HG02588 (cell line): Measurements from ENCODE around the gene C2orf92.
"Not testable (repeated sequence)": the region's sequence is repeated elsewhere in the genome, so short reads cannot be mapped to it uniquely, and the experiment has no call there.

Experiments
- ATAC-seq: cut with Tn5 transposase; IDR thresholded peaks from one replicate; pipeline ENCODE4 v1.9.1; 2021; ENCODE audit warnings: mild to moderate bottlenecking, moderate library complexity; ENCODE audit not compliant: unreplicated experiment

Gene C2orf92

GRCh38 chr2:97688062-97688827 lies 18.7 kb downstream of the C2orf92 start:
- ATAC-seq = no peak

- no peak for ATAC-seq
These were observed 21.7 kb downstream of the C2orf92 start for GRCh38 chr2:97691166-97691565.

GRCh38 chr2:97693476-97693875 lies 24.0 kb downstream of the C2orf92 start:
- no peak for ATAC-seq

GRCh38 chr2:97695744-97696143 lies 26.2 kb downstream of the C2orf92 start:
- ATAC-seq = no peak

- peak; percentile 73 for ATAC-seq
These were observed 28.0 kb downstream of the C2orf92 start for GRCh38 chr2:97697252-97698235.

GRCh38 chr2:97698530-97698929 lies 29.0 kb downstream of the C2orf92 start:
- no peak for ATAC-seq

GRCh38 chr2:97699765-97700444 lies 30.4 kb downstream of the C2orf92 start:
- ATAC-seq = no peak

GRCh38 chr2:97701186-97701585 lies 31.7 kb downstream of the C2orf92 start:
- no peak for ATAC-seq

- no peak for ATAC-seq
These were observed 32.4 kb downstream of the C2orf92 start for GRCh38 chr2:97701851-97702465.

- no peak for ATAC-seq
These were observed 33.4 kb downstream of the C2orf92 start for GRCh38 chr2:97702731-97703470.

- ATAC-seq = no peak
These were observed 34.2 kb downstream of the C2orf92 start for GRCh38 chr2:97703741-97704140.

GRCh38 chr2:97704989-97705388 lies 35.5 kb downstream of the C2orf92 start:
- ATAC-seq = no peak

GRCh38 chr2:97706112-97706511 lies 36.6 kb downstream of the C2orf92 start:
- no peak for ATAC-seq

- ATAC-seq = no peak
These were observed 37.3 kb downstream of the C2orf92 start for GRCh38 chr2:97706708-97707345.

GRCh38 chr2:97707362-97708047 lies 38.0 kb downstream of the C2orf92 start:
- ATAC-seq = no peak

- no peak for ATAC-seq
These were observed 38.5 kb downstream of the C2orf92 start for GRCh38 chr2:97708048-97708380.

GRCh38 chr2:97708608-97709007 lies 39.1 kb downstream of the C2orf92 start:
- ATAC-seq = no peak

- ATAC-seq = no peak
These were observed 41.8 kb downstream of the C2orf92 start for GRCh38 chr2:97711394-97711711.

- ATAC-seq = not testable (repeated sequence)
These were observed 42.7 kb downstream of the C2orf92 start for GRCh38 chr2:97712175-97712574.
